ENCODE results near the gene CBY2.
"Not testable (repeated sequence)": the region's sequence is repeated elsewhere in the genome, so short reads cannot be mapped to it uniquely, and the experiment has no call there.

The CBY2 gene

GRCh38 chr13:45742985-45743384 lies 40.9 kb downstream of the CBY2 start:
- in situ Hi-C loops (cut with MboI; ENCODE audit: low sequenced_read_pairs): no loop called here

DNA sequence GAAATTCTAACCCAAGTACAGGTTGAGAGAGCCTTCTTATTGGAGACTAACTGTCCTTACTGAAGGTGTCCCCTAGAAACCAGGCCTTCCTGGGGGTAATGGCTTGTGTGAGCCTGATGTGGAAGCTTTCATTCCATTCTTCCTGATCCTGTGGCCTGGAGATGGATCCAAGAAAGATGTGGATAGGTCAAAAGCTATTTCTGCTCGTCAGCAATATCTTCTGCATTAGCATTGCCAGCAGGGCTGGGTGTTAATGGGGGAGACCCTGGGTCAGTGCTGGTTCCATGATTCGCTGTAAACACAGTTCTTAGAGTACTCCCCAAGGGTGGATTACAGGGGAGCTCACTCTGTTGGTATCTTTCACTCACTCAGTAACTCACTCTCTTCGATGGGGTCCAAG lies 42.9 kb downstream of the CBY2 start:
- in situ Hi-C loops (cut with MboI; ENCODE audit: low sequenced_read_pairs): no loop called here

GRCh38 chr13:45747071-45747470 lies 45.0 kb downstream of the CBY2 start:
- in situ Hi-C loops (cut with MboI; ENCODE audit: low sequenced_read_pairs): no loop called here

DNA sequence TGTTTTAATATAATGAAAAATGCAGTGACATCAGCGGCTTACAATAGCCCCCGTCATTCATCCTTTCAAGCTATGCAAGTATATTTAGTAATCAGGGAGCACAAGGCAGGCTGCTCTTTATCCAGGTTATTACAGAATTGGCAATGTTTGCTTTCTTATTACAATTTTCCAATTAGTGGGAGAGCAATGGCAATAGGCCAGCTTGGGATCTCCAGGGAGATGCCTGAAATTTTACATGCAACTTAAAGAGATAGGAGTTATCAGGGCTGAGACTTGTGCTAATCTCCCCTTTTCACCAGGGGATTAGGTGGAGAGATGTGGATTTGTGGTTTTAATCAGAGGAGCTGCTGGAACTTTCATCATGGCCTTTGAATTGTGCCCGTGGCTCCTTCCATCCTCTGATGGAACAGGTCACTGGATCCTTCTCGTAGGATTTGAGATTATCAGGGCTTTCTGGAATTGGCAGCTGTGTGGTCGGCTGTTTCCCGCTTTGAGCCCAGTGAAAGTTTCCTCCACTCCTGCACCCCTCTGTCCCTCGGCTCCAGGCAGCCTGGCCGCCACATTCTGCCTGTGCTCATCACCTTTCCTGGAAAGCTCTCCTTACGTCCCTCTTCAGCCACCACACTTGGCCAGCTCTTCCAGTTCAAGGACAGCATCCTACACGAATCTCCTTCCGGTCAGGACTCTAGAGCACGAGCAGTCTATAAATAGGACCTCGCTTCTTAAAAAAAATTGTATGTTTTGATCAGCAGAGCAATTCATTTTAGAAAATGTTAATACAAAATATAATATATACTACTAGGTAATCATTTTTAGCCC lies 47.0 kb downstream of the CBY2 start:
- in situ Hi-C loops (cut with MboI; ENCODE audit: low sequenced_read_pairs): no loop called here

- in situ Hi-C loops (cut with MboI; ENCODE audit: low sequenced_read_pairs): no loop called here
These were observed 48.4 kb downstream of the CBY2 start for GRCh38 chr13:45750566-45750965.

- in situ Hi-C loops (cut with MboI; ENCODE audit: low sequenced_read_pairs): no loop called here
These were observed 49.8 kb downstream of the CBY2 start for GRCh38 chr13:45751885-45752284.

- in situ Hi-C loops (cut with MboI; ENCODE audit: low sequenced_read_pairs): no loop called here
These were observed 50.4 kb downstream of the CBY2 start for GRCh38 chr13:45752510-45752909.

- in situ Hi-C loops (cut with MboI; ENCODE audit: low sequenced_read_pairs): not testable (repeated sequence)
These were observed 54.4 kb downstream of the CBY2 start for GRCh38 chr13:45756498-45756897.

DNA sequence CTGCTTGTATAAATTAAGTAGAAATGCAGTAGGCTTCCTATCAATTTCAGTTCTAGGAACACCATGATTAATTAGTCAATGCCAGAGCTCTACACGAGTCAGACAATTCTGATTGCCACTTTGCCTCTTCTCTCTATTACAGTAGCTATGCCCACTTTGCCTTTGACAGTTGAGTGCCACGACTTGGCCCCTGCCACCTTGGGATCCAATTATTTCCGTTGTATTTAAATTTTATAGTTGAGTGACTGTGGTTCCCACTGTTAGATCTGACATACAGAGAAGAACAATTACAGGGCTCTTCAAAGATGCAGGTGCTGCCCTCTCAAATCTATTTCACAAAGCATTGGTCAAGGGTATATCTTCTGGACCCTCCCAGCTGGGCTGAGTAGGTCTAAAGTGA lies 55.5 kb downstream of the CBY2 start:
- in situ Hi-C loops (cut with MboI; ENCODE audit: low sequenced_read_pairs): not testable (repeated sequence)

DNA sequence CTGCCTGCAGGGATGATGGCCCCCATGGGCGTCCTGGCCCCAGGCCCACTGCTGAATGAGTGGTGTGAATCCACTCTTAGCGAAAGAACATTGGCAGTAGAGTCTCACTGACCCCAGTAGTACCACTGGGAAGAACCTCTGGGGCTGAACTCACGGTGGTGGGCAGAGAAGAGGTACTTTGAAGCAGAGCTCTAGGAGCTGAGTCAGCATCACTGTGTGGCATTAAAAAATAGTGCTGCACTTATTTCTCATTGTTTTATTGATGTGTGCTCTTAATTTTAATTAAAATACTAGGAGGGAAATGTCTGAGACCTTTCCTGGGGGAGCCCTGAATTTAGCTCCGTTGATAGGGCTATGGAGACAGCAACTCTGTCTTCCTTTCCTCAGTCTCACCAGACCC lies 61.3 kb downstream of the CBY2 start:
- in situ Hi-C loops (cut with MboI; ENCODE audit: low sequenced_read_pairs): no loop called here
